ENCODE measurements around the gene SCPEP1.
A peak's percentile ranks its signal among the peaks of the same experiment; 100 is the strongest.
"Not testable (repeated sequence)": the region's sequence is repeated elsewhere in the genome, so short reads cannot be mapped to it uniquely, and the experiment has no call there.

SCPEP1 gene

GRCh38 chr17:56977673-56978395 is at the start of gene SCPEP1:
Gene SCPEP1 (plus strand): TSS chr17:56978131. CDS start chr17:56978160, 29 bp downstream.
- peak; percentile 99 for DNase-seq (ENCODE audit: low spot score)

- DNase-seq (ENCODE audit: low spot score): no peak
Measured at GRCh38 chr17:56928586-56928985, 49.3 kb upstream of the SCPEP1 start.

- DNase-seq (ENCODE audit: low spot score): no peak
Measured at GRCh38 chr17:56929362-56929969, 48.5 kb upstream of the SCPEP1 start.

GRCh38 chr17:56930739-56931337 is 47.1 kb upstream of the SCPEP1 start:
- no peak for DNase-seq (ENCODE audit: low spot score)

GRCh38 chr17:56933151-56933745 is 44.7 kb upstream of the SCPEP1 start:
- no peak for DNase-seq (ENCODE audit: low spot score)

- DNase-seq (ENCODE audit: low spot score): no peak
Measured at GRCh38 chr17:56933868-56934267, 44.1 kb upstream of the SCPEP1 start.

- no peak for DNase-seq (ENCODE audit: low spot score)
Measured at GRCh38 chr17:56934280-56934679, 43.7 kb upstream of the SCPEP1 start.

GRCh38 chr17:56935461-56935860 is 42.5 kb upstream of the SCPEP1 start:
- DNase-seq (ENCODE audit: low spot score): no peak

- no peak for DNase-seq (ENCODE audit: low spot score)
Measured at GRCh38 chr17:56936697-56937322, 41.1 kb upstream of the SCPEP1 start.

GRCh38 chr17:56937687-56938086 is 40.2 kb upstream of the SCPEP1 start:
- DNase-seq (ENCODE audit: low spot score): no peak

- DNase-seq (ENCODE audit: low spot score): not testable (repeated sequence)
Measured at GRCh38 chr17:56938206-56938605, 39.7 kb upstream of the SCPEP1 start.

GRCh38 chr17:56939869-56940484 is 38.0 kb upstream of the SCPEP1 start:
- DNase-seq (ENCODE audit: low spot score): peak; percentile 61

- no peak for DNase-seq (ENCODE audit: low spot score)
Measured at GRCh38 chr17:56943505-56944125, 34.3 kb upstream of the SCPEP1 start.

- no peak for DNase-seq (ENCODE audit: low spot score)
Measured at GRCh38 chr17:56945938-56946505, 31.9 kb upstream of the SCPEP1 start.

GRCh38 chr17:56947741-56948140 is 30.2 kb upstream of the SCPEP1 start:
- DNase-seq (ENCODE audit: low spot score): no peak

GRCh38 chr17:56948491-56948890 is 29.4 kb upstream of the SCPEP1 start:
- DNase-seq (ENCODE audit: low spot score): no peak

GRCh38 chr17:56949595-56949994 is 28.3 kb upstream of the SCPEP1 start:
- DNase-seq (ENCODE audit: low spot score): no peak

GRCh38 chr17:56956992-56957391 is 20.9 kb upstream of the SCPEP1 start:
- no peak for DNase-seq (ENCODE audit: low spot score)

- peak; percentile 96 for DNase-seq (ENCODE audit: low spot score)
Measured at GRCh38 chr17:56960596-56961538, 17.1 kb upstream of the SCPEP1 start, which contains the start of gene COIL. Gene COIL (minus strand): TSS chr17:56961050. CDS start chr17:56961019, 31 bp downstream.

GRCh38 chr17:56965241-56965640 is 12.7 kb upstream of the SCPEP1 start:
- DNase-seq (ENCODE audit: low spot score): not testable (repeated sequence)
